Measurements from ENCODE around the gene GABRG1. TPM values are rescaled to one million over a fixed set of nuclear protein-coding genes. Genes with fewer than 3 reads are reported as not detected.

GABRG1 gene
- total and polyA plus RNA-seq, 2 of the 13 experiments (the other 11 are each of a cell fraction or from before 2014, with no cell fraction given), result 0.03 TPM; not detected in 1

DNA sequence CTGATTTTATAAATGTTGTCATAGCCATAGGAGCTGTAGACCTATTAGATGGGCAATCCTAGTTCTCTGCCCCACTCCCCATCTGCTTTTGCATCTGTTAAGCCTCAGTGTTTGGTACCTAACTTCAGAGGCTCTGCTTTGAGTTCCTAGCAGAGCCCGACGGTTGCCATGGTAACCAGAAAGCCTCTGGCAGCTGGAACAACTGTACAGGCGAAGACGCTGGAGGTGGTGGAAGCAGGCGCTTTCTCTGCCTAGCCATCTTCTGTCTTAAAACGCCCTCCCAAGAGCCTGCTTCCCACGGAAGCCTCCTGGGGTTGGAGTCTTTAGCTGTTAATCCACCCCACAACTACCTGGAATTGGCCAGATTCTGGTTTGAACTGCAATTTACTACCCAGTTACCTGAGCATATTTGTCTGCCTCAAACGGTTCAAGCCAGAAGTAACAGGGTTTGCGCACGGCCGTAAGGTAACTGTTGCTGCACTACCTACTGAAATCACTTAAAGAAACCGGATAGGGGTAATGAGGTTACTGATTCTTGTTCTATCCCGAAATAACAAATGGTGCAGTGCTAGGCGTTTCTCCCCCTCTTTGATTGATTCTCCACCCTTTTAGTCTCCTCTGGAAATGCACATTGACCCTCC is 1.0 kb upstream of the GABRG1 start:
- Histone ChIP-seq H3K4me3 (replicated peaks in 1 of 3; ENCODE audit: insufficient read depth in 1 of 3, low read depth in 2 of 3, low read length in 3 of 3) (no peak overlapping the region), H3K9me3 (ENCODE audit: low read length) (no peaks in the 10 kb centered on the region), H3K4me2 (ENCODE audit: low read depth, low read length) (no peak overlapping the region), H3K79me2 (ENCODE audit: insufficient read depth, low read length) (no peaks in the 10 kb centered on the region), H3K4me1 (ENCODE audit: insufficient read depth, low read length) (no peaks in the 10 kb centered on the region), H3K9ac (ENCODE audit: insufficient read depth, low read depth, low read length) (no peak overlapping the region), H2AFZ (ENCODE audit: low read length) (no peak overlapping the region), H3K27ac (ENCODE audit: extremely low read length, insufficient read depth, low read length) (no peak overlapping the region), H3K36me3 (replicated peaks in 1 of 2; ENCODE audit: control insufficient read depth in 1 of 2, insufficient read depth in 2 of 2, low read length in 2 of 2) (no peaks in the 10 kb centered on the region), H3K27me3 (ENCODE audit: control insufficient read depth in 1 of 2, insufficient read depth in 2 of 2, low read length in 2 of 2) (no peaks in the 10 kb centered on the region), H4K20me1 (ENCODE audit: insufficient read depth, low read length) (no peaks in the 10 kb centered on the region)
- intact Hi-C loops (cut with micrococcal nuclease; ENCODE audit: unreplicated experiment), result no loop called here
- WGBS (ENCODE audit: low lambda C conversion rate), result 34% methylated on average over 14 of the region's 14 CpGs
- ATAC-seq (no peak), DNase-seq (ENCODE audit: low spot score) (no peak), FAIRE-seq (no peak)
- TF ChIP-seq ZNF768 (CRISPR knock-in tag; IDR thresholded peaks at IDR 0.05) (no peak), RFX1 (IDR thresholded peaks at IDR 0.05) (peak; percentile 23; the same call in 1 of the 2 replicates)
- POLR2A ChIA-PET, result no interaction called here
- CTCF ChIA-PET (ENCODE audit: low intra/inter-chr PET ratio, low total read pairs), result no interaction called here
- in situ Hi-C loops (cut with HindIII; ENCODE audit: extremely low pct_ligation_motif_present, low pct_unique_long_range_greater_than_20kb), result no loop called here
- no TSS peak for BruUV-seq (replicated peaks)

GRCh38 chr4:46081674-46082073 is 42.2 kb downstream of the GABRG1 start:
- Histone ChIP-seq H3K27me3 (ENCODE audit: control insufficient read depth in 1 of 2, insufficient read depth in 2 of 2, low read length in 2 of 2) (no peaks in the 10 kb centered on the region), H3K9ac (ENCODE audit: insufficient read depth, low read depth, low read length) (no peak overlapping the region), H2AFZ (ENCODE audit: low read length) (no peak overlapping the region), H4K20me1 (ENCODE audit: insufficient read depth, low read length) (no peaks in the 10 kb centered on the region), H3K36me3 (replicated peaks in 1 of 2; ENCODE audit: control insufficient read depth in 1 of 2, insufficient read depth in 2 of 2, low read length in 2 of 2) (no peaks in the 10 kb centered on the region), H3K9me3 (ENCODE audit: low read length) (no peaks in the 10 kb centered on the region), H3K27ac (ENCODE audit: extremely low read length, insufficient read depth, low read length) (no peak overlapping the region), H3K4me3 (replicated peaks in 1 of 3; ENCODE audit: insufficient read depth in 1 of 3, low read depth in 2 of 3, low read length in 3 of 3) (no peak overlapping the region), H3K4me2 (ENCODE audit: low read depth, low read length) (no peak overlapping the region), H3K4me1 (ENCODE audit: insufficient read depth, low read length) (no peaks in the 10 kb centered on the region), H3K79me2 (ENCODE audit: insufficient read depth, low read length) (no peaks in the 10 kb centered on the region)
- ATAC-seq (no peak), DNase-seq (ENCODE audit: low spot score) (no peak), FAIRE-seq (no peak)
- BruUV-seq (replicated peaks), result no TSS peak
- in situ Hi-C loops (cut with HindIII; ENCODE audit: extremely low pct_ligation_motif_present, low pct_unique_long_range_greater_than_20kb) (no loop called here), intact Hi-C loops (cut with micrococcal nuclease; ENCODE audit: unreplicated experiment) (no loop called here)
- POLR2A ChIA-PET, result no interaction called here
- 0% methylated on average over 5 of the region's 5 CpGs for WGBS (ENCODE audit: low lambda C conversion rate)
- CTCF ChIA-PET (ENCODE audit: low intra/inter-chr PET ratio, low total read pairs), result no interaction called here
- no peak for TF ChIP-seq ZNF784 (CRISPR knock-in tag; IDR thresholded peaks at IDR 0.05; ENCODE audit: borderline replicate concordance)
- TF ChIP-seq THYN1 (CRISPR knock-in tag; IDR thresholded peaks at IDR 0.05; ENCODE audit: borderline replicate concordance, low read depth), result no peak
- TF ChIP-seq HNF4G (IDR thresholded peaks at IDR 0.05; ENCODE audit: borderline replicate concordance, low read depth, low read length), result no peak
- no peak for TF ChIP-seq HNF4G (CRISPR knock-in tag; IDR thresholded peaks at IDR 0.05; ENCODE audit: borderline replicate concordance, low read depth)
- TF ChIP-seq CERS6 (CRISPR knock-in tag; IDR thresholded peaks at IDR 0.05), result no peak
- TF ChIP-seq, protein P1, sequence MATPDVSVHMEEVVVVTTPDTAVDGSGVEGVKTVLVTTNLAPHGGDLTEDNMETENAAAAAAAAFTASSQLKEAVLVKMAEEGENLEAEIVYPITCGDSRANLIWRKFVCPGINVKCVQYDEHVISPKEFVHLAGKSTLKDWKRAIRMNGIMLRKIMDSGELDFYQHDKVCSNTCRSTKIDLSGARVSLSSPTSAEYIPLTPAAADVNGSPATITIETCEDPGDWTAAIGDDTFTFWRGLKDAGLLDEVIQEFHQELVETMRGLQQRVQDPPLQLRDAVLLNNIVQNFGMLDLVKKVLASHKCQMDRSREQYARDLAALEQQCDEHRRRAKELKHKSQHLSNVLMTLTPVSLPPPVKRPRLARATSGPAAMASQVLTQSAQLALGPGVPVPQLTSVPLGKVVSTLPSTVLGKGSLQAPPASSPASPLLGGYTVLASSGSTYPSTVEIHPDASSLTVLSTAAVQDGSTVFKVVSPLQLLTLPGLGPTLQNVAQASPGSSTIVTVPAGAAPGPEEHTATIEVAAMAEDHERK (CRISPR knock-in tag; IDR thresholded peaks at IDR 0.05; ENCODE audit: low read depth), result no peak
- TF ChIP-seq, protein P2, sequence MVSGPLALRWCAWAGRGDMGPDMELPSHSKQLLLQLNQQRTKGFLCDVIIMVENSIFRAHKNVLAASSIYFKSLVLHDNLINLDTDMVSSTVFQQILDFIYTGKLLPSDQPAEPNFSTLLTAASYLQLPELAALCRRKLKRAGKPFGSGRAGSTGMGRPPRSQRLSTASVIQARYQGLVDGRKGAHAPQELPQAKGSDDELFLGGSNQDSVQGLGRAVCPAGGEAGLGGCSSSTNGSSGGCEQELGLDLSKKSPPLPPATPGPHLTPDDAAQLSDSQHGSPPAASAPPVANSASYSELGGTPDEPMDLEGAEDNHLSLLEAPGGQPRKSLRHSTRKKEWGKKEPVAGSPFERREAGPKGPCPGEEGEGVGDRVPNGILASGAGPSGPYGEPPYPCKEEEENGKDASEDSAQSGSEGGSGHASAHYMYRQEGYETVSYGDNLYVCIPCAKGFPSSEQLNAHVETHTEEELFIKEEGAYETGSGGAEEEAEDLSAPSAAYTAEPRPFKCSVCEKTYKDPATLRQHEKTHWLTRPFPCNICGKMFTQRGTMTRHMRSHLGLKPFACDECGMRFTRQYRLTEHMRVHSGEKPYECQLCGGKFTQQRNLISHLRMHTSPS (CRISPR knock-in tag; IDR thresholded peaks at IDR 0.05; ENCODE audit: low read depth), result no peak
- no peak for TF ChIP-seq BCL6 (CRISPR knock-in tag; IDR thresholded peaks at IDR 0.05)
